T follicular helper cell (primary cell): Measurements from ENCODE around the gene PABPN1L.

Experiments
- DNase-seq: peaks from one replicate; pipeline ENCODE4 v3.0.0-alpha.2; 2020; ENCODE audit warnings: low read depth
- total RNA-seq, 2 experiments: gene quantifications; one replicate each; lab custom pipeline; 2026; lab: John Stamatoyannopoulos, UW

Gene PABPN1L, protein sequence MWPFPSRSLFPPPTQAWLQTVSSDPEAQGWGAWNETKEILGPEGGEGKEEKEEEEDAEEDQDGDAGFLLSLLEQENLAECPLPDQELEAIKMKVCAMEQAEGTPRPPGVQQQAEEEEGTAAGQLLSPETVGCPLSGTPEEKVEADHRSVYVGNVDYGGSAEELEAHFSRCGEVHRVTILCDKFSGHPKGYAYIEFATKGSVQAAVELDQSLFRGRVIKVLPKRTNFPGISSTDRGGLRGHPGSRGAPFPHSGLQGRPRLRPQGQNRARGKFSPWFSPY
- 0 reads per million in 2 experiments for total RNA-seq

DNA sequence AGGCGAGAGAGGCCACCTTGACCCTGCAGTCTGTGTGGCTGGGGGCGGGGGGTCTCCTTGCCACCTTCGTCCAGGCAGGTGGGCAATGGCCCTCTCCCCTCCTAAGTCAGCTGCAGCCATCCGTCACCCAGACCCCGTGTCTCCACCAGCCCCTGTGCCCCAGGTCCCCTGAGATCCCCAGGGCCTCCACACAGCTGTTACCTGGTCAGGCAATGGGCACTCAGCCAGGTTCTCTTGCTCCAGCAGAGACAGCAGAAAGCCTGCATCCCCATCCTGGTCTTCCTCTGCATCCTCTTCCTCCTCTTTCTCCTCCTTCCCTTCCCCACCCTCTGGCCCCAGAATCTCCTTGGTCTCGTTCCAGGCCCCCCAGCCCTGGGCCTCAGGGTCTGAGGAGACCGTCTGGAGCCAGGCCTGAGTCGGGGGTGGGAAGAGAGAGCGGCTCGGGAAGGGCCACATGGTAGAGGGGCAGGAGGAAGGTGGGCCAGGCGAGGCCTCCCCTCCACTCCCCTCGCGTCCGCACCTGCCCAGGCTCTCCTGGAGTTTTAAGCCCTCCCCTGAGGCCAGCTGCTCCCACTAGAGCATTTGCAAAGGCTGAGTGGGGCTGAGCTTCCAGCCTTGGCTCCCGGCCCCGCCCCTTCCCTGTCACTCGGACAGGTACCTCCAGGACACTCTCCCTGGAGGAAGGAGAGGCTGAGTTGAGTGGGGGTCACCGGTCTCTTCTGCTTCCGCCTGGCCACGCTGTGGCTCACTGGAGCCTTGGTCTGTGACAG, at the start of gene PABPN1L:
Gene PABPN1L, minus strand, starts transcription at position 510 of the 770 bp plus-strand sequence. Its CDS starts 54 bp downstream, at position 456.
- DNase-seq = no peak

DNA sequence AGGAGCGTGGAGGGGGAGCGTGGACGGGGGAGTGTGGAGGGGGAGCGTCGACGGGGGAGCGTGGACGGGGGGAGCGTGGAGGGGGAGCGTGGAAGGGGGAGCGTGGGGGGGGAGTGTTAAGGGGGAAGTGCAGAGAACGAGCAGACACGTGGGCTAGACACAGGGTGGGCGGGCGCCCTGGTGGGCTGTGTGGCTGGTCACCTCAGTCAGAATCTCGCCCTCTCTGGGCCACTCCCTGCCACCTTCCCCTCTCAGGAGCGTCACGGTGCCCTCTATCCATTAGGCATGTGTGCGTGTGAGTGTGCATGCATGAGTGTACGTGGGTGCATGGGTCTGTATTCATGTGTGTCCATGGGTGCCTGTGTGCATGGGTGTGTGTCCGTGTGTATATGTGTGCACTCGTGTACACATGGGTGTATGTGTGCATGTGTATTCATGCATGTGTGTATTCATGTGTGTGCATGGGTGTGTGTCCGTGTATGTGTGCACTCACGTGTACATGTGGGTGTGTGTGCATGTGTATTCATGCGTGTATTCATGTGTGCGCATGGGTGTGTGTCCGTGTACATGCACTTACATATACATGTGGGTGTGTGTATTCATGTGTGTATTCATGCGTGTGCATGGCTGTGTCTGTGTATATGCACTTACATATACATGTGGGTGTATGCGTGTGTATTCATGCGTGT, 49.3 kb upstream of the PABPN1L start:
- no peak for DNase-seq

DNA sequence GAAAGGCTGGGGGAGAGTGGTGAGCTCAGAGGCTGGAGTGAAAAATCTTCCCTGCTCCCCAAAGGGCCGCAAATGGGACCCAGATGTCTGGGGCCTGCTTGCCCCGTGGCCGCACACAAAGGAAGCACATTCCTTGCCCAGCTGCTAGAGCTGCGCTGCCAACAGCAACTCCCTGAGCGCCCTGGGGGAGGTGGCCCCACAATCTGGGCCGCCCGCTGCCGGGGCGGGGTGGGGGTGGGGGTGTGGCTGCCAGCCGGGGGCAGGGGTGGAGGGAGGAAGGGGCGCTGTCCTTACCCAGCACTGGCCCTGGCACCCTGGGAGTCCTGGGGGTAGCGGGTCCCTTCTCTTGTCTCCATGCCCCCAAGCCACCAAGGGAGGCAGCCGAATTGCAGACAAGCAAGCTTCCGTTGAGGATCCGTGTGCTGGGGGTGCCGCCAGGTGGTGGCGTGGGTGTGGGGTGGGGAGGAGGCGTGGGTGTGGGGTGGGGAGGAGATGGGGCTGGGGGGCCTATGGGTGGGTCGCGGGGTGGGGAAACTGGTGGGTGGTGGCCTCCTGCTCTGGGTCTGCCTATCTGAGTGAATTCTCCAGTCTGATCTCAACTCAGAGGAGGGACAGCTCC, 48.4 kb upstream of the PABPN1L start:
- no peak for DNase-seq

DNA sequence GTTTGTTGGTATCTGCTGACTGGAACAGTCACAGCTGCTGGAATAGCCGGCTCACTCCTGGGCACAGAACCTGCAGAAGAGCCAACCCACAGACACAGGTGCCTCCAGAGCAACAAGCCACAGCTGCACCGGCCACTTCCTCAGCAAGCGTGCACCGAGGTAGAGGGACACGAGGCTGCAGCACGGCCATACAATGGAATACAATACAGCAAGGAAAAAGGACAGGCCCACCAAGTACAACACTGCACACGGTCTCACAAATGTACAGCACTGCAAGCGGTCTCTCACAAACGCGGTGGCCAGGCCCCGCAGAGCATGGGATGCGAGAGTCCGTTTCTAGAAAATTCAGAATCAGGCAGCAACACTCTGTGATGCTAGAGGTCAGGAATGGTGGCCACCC, 47.4 kb upstream of the PABPN1L start:
- DNase-seq = no peak

DNA sequence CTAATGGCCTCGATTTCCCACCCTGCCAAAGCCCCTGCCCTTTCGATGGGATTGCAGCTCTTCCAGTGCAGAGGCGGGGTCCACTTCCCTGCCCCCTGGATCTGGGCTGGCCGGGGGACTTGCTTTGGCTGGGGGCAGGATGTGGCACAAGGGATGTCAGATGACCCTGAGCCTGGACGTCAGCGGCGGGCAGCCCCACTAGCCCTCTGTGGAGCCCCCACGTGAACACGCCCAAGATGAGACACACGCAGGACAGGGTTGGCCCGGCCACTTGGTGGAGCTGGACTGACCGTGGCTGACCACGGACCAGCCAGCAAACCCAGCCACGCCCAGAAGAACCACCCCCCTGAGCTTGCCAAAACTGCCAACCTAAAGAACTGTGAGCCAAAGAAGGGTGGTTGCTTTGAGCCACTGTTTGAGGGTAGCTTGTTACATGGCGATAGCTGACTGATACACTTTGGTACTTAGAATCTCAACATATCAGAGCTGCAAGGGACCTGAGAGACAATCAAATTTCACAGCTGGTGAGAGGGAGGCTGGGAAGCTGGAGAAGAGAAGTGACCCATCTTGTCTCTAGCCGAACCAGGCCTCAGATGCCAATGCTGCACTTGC, 46.6 kb upstream of the PABPN1L start:
- no peak for DNase-seq

DNA sequence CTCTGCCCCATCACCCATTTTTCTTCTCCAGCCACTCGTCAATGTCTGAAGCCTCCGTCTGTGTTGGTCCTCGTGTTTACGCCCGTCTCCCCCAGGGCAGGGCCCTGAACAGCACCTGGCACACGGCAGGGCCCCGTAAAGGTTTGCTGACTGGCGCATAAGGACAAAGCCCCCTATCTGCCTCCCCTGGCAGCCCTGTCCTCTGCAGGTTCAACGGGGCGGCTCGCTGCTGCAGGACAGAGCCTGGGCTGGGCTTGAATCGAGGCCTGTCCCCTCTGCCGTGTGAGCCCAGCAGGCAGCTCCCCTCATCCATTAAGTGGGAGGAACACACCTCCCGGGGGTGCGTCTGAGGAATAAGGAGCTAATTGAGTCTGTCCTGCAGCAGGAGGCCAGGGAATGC, 46.1 kb upstream of the PABPN1L start:
- DNase-seq = no peak

DNA sequence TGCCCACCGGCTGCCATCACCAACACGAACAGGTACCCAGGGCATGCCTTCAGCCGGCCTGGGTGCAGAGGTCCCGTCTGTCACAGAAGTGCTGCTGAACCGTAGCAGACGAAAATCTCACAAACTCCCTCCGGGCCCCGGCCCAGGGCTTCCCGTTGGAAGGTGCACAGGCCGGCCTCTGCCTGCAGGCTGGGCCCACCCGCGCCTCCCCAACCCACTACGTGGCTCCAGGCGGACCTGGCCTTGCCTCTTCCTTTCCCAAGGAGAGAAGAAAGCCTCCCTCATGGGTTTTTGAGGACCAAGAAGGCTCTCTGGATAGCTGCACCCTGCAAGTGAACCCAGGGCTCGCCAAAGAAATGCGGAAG, 45.5 kb upstream of the PABPN1L start:
- DNase-seq = no peak

DNA sequence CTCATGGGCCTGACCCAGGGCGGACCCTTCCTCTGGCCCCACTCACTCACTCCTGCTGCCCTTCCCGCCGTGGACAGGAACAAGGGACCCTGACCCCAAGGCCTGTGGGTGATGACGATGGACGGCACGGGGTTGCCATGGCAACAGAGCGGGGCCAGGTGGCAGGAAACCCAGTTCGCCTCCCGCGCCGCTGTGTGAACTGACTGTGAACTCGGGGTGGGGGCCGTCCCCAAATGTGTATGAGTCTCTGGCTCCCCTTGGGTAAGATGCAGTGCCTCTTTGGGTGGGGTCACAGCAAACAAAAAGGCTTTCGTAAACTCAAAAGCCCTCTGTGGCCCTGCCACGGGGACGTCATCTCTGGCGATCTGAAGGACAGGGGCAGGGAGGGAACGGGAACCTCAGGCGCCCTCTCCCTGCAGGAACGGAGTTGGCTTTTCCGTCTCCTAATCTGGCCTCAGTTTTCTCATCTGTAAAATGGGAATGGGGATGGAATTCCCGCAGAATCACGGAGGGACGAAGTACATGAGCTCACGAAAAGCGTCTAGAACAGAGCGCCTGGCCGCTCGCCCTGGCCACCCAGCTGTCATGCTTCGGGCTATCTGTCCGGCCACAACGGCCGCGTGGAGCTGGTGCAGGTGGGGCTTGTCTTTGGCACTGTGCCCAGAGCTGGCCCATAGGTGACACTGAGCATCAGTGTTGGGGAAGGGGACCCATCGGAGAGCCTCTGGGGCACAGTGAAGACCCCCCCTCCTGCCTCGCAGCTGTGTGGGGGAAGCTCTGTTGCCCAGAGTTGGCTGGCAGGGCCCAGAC, 44.9 kb upstream of the PABPN1L start:
- DNase-seq = no peak

DNA sequence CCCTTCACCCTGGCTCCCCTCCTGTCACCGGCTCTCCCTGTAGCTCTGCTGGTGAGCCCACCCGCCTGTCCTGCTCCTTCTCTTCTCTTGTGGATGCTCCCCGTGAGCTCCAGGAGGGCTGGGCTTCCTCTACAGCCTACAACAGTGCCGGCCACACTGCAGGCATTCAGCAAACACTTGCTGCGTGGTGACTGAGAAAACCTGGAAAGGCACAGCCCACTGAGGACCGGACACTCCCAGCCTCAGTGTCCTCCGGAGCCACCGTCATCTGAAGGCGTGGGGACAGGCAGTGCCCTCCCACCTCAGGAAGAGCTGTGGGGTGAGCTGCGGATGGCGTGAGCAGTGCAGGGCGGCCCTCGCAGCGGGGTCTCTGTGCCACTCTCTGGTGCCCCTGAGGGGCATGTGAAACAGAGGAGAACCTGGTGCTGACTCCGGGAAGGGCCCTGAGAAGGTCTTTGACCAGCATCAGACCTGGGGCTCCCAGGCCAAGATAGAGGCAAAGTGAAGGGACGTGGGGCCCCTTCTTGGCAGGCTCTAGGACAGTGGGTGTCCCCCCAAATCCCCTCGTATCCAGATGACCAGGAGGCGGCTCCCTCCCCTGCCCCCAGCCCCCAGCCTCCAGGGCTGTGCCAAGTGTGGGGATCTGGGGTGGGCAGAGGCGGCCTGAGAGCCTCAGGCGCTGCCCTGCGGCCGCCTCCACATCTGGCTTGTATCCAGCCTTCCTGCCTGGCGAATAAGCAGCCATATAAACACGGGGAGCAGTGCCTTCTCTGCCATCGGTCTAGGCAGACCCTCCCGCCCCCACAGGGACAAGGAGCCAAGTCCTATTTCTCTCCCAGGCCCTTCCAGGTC, 44.0 kb upstream of the PABPN1L start:
- no peak for DNase-seq

DNA sequence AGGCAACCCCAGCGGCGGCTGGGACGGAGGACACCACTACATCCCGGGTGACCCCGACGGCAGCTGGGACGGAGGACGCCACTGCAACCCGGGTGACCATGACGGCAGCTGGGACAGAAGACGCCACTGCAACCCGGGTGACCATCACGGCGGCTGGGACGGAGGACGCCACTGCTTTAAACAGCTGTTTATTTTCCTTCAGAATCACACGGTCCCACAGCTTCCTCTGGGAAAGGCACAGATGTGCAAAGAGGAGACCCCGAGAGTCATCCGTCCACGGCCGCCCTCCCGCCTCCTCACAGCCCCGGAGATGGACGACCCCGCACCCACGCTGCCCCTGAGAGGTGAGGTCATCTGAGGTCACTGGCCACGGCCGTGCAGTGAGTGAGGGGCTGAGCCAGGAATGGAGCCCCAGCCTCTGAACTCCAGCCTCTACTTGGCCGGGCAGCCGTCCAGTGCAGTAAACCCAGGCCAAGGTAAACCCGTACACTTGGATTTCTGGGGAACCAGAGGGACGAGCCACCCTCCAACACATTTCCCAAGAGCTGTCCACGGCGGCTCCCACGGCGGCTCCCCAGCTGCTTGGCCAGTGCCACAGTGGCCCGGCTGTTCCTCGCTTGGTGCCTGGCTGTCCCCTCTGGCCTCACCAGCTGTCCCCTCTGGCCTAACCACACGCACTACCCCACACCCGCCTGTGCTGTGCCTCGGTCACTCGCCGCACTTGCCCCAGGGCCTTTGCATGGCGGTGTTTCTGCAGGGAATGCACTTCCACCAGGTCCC, 43.2 kb upstream of the PABPN1L start:
- DNase-seq = no peak

DNA sequence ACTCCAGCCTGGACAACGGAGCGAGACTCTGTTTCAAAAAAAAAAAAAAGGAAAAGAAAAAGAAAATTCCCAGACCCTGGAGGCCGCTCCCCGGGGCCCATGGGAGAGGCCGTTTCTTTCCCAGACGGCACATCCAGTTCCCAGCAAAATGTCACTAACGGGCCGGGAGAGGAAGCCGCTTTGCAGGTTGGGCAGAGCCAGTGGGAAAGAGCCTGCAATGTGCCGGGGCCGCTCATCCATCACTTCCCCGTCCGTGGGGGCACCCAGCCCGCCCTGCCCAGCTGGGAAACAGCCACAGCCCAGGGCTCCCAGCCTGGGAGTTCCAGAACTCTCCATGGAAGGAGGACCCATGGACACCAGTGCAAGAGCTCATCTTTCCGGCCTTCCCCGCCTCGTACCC, 41.8 kb upstream of the PABPN1L start:
- no peak for DNase-seq

DNA sequence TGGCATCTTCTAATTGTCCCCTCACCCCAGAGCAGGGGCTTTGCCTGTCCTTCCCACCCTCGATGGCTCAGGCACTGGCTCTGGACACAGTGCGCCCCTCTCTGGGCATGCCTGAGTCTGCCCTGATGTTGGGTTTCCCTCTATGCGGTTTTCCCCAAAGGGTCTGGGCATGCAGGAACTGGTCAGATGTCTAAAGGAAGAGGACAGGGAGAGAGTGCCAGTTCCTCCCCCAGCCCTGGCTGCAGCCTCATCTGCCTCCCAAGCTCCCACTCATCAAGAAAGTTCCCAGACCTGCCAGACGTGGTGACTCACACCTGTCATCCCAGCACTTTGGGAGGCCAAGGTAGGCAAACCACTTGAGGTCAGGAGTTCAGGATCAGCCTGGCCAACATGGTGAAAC, 41.3 kb upstream of the PABPN1L start:
- DNase-seq = no peak

DNA sequence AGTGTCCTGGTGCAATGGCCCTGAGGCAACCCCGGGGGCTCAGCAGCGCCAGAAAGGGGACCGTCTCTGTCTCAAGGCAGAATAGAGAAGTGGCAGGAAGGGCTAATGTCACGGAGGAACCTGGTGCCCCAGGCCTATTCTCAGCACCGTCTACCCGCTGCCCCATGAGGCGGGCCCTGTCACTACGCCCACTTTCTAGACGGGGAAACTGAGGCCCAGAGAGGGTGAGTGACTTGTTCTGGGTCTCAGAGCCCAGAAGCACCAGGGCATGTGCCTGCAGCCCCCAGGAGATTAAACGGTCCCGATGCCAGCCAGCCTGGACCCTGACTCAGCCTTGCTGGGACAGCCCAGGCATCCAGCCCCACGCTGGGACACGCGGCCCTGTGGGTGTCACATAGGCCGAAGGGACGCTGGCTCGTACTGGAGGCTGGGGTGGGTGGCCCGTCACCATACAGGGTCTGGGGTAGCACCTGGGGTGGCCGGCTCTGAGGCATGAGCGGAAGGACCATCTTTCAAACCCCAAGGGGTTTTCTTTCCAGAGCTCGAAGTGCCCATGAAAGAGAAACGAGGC, 40.2 kb upstream of the PABPN1L start:
- no peak for DNase-seq

DNA sequence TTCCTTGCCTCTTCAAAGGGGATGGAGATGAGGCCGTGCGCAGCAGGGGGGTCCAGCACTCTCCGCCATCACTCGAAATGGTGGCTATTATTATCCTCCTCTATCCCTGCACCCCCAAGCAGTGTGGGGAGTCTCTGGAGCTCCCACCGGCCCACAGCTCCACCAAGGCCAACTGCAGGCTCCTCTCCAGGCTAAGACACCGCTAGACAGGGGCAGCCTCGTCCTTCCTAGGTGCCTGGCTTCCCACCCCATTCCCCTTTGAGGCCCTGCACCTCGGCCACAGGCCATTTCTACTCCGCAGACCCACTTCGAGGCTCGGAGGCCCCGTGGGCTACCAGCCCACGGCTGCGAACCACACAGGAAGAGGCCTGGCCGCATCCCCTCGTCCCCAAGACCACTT, 39.6 kb upstream of the PABPN1L start:
- DNase-seq = no peak

DNA sequence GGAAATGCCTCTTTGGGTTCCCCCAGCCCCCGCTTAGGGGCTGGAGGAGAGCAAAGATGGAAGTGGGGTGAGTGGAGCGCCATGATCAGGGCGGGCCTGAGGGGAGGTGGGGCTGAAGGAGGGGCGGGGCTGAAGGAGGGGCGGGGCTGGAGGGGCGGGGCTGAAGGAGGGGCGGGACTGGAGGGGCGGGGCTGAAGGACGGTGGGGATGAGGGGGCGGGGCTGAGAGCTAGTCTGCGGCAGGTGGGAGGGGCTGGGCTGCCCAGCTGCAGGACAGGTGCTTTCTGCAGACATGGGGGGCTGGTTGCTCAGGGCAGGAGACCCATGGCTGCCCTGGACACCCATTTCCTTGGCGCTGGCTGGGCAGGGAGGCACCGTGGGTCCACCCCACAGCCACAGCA, 39.1 kb upstream of the PABPN1L start:
- DNase-seq = no peak

DNA sequence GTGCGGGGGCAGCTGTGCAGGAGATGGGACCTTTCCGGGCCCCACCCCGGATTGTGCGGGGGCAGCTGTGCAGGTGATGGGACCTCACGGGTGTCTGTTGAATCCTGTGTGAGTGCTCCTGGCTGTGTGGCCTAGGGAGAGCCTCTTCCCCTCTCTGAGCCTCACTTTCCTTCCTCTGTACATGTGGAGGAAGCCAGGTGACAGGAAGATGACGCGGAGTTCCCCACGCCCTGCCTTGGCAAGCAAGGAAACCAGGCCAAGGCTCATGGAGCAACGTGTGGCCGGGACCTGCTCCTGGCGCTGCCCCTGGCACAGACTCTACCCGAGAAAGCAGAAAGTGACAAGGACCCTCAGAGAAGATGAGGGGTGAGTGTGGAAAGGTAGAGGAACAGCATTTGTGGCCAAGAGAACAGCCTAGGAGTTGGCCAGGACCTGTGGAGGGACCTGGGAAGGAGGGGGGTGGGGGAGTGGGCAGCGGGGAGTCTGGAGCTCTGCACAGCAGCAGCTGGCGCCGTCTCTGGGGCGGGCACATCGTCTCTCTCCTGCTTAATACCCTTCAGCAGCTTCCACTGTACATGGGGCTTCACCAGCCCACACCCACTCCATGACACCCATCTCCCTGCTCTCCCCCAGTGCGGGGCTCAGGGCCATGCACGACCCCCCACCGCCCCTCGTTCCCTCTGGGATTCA, 38.4 kb upstream of the PABPN1L start:
- no peak for DNase-seq

DNA sequence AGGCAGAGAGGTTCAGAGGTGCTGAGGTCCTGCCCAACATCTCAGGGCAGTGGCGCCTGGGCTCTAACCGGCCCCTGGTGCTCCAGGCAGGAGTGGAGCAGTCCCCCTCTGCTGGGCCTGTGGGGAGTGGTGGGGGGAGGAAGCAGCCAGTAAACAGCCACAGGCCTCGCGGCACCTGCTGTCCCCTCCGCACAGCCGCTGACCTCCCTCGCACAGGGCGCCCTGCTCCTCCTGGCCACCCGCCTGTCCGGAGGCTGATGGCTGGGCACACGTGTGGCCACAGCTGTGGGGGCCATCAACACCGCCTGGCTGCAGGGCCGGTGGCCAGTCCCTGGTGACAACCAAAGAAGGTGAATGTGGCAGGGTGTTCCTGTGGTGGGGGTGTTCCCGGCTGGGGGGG, 36.8 kb upstream of the PABPN1L start:
- DNase-seq = no peak

DNA sequence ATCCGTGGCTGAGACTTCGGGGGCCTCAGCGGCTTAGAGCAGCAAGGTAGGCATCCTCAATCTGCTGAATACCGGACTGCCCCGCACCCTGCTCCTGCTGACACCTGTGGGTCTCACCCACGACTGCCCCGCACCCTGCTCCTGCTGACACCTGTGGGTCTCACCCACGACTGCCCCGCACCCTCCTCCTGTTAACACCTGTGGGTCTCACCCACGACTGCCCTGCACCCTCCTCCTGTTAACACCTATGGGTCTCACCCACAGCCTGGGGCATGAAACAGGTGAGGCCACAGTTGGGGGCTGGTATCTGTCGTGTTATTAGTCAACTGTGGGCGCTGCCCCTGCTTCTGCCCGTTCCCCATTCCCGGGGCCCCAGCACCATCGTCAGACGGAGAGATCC, 36.3 kb upstream of the PABPN1L start:
- DNase-seq = no peak
